T-helper 22 cell (primary cell): ENCODE results near the gene EIF3C.
"Not testable (repeated sequence)": the region's sequence is repeated elsewhere in the genome, so short reads cannot be mapped to it uniquely, and the experiment has no call there.

Source experiments
- DNase-seq: peaks from one replicate; pipeline ENCODE4 v3.0.0-alpha.2; 2020; ENCODE audit warnings: low read depth

EIF3C gene, protein sequence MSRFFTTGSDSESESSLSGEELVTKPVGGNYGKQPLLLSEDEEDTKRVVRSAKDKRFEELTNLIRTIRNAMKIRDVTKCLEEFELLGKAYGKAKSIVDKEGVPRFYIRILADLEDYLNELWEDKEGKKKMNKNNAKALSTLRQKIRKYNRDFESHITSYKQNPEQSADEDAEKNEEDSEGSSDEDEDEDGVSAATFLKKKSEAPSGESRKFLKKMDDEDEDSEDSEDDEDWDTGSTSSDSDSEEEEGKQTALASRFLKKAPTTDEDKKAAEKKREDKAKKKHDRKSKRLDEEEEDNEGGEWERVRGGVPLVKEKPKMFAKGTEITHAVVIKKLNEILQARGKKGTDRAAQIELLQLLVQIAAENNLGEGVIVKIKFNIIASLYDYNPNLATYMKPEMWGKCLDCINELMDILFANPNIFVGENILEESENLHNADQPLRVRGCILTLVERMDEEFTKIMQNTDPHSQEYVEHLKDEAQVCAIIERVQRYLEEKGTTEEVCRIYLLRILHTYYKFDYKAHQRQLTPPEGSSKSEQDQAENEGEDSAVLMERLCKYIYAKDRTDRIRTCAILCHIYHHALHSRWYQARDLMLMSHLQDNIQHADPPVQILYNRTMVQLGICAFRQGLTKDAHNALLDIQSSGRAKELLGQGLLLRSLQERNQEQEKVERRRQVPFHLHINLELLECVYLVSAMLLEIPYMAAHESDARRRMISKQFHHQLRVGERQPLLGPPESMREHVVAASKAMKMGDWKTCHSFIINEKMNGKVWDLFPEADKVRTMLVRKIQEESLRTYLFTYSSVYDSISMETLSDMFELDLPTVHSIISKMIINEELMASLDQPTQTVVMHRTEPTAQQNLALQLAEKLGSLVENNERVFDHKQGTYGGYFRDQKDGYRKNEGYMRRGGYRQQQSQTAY

DNA sequence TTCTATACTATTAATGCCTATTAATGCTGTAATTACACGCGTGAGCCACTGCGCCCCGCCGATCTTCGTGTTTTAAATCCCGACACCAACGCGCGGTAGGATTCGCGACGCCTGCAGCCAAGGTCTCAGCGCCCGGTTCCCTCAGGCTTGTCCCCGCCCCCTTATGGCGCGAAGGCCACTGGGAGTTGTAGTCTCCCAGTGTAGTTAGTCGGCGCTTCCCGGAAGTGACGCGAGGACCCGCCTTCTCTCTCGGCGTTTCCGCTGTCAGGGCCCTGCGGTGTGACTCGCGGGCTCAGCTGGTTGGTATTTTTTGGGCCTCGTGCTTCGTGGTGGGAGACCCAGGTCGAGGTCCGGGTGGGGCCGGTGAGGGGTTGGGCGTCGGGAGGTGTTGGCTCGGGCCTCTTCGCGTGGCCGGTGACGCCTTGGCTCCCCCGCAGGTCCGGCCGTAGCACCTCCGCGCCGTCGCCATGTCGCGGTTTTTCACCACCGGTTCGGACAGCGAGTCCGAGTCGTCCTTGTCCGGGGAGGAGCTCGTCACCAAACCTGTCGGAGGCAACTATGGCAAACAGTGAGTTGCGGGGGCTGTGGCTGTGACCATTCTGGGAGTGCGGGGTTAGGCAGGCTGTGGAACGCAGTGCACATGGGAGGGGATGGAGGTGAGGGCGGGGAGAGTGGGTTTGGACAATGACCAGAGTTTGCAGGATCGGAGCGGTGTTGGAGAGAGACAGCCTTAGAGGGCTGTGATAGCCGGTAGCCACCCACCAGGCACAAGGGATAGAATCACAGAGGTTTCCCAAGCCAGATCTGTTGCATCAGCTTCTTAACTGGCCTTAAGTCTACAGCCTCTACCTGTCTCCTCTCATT is at the start of gene EIF3C:
Gene EIF3C, plus strand, starts transcription at position 245 of the 864 bp plus-strand sequence. Its CDS starts 223 bp downstream, at position 468.
- DNase-seq, result not testable (repeated sequence)

DNA sequence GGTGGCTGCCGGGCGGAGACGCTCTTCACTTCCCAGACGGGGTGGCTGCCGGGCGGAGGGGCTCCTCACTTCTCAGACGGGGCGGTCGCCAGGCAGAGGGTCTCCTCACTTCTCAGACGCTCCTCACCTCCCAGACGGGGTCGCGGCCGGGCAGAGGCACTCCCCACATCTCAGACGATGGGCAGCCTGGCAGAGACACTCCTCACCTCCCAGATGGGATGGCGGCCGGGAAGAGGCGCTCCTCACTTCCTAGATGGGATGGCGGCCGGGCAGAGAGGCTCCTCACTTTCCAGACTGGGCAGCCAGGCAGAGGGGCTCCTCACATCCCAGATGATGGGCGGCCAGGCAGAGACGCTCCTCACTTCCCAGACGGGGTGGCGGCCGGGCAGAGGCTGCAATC is 45.0 kb upstream of the EIF3C start:
- DNase-seq, result not testable (repeated sequence)

- DNase-seq, result not testable (repeated sequence)
Observed at GRCh38 chr16:28667480-28667879, 43.8 kb upstream of the EIF3C start.

DNA sequence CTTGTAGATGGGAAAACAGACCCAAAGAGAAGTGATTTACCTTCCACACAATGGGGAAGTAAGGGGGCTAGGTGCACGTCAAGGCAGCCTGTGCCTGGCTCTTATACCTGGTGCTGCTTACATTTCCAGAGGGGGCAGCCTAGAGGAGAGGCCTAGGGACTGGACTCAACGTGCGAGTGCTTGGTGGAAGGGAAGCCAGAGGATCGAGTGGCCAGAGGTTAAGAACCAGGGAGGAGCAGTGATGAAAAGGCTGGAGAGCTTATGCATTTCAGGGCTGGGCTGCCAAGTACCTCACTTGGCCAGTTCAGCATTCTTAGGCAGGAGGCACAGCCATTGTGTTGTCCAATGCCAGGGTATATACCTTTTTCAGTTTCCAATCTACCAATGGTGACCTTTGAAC is 43.1 kb upstream of the EIF3C start:
- not testable (repeated sequence) for DNase-seq

- DNase-seq, result not testable (repeated sequence)
Observed at GRCh38 chr16:28688327-28688952, 22.8 kb upstream of the EIF3C start.

DNA sequence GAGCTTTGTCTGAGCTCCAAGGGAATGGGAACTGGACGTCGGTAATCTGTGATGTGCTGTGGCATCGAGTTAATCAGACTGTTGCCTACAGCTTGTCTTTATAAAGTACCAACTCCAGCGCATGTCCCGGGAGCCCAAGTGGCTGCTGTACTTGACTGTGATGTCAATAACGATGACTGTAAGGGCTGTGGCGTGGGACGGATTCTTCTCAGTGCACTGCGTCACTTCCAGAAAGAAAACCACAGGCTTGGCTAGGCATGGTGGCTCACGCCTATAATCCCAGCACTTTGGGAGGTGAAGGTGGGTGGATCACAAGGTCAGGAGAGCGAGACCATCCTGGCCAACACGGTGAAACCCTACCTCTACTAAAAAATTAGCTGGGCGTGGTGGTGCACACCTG is 21.8 kb upstream of the EIF3C start:
- not testable (repeated sequence) for DNase-seq

DNA sequence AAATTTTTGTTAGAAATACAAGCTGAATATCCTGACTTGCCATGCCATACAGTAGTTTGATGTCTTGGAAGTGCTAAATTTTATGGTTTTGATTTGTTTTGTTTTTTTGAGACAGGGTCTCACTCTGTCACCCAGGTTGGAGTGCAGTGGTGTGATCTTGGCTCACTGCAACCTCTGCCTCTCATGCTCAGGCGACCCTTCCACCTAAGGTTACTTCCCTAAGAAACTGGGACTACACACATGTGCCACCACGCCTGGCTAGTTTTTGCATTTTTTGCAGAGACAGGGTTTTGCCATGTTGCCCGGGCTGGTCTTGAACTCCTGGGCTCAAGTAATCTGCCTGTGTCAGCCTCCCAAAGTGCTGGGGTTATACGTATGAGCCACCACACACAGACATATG is 19.5 kb upstream of the EIF3C start:
- DNase-seq, result not testable (repeated sequence)

DNA sequence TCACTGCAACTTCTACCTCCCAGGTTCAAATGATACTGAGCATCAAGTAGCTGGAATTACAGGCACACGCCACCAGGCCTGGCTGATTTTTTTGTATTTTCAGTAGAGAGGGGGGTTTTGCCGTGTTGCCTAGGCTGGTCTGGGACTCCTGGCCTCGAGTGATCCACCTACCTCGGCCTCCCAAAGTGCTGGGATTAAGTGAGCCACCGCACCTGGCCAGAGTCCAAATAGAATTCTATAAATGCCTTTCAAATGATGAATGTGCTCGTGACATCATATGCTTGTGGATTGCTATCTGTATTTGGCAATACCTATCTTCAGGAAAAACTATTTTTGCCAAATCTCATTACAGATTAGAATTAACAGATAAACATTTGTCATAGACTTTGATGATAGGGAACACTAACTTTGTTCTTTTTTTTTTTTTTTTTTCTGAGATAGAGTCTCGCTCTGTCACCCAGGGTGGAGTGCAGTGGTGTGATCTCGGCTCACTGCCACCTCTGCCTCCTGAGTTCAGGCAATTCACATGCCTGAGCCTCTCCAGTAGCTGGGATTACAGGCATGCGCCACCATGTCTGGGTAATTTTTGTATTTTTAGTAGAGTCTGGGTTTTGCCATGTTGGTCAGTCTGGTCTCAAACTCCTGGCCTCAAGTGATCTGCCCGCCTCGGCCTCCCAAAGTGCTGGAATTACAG is 17.9 kb upstream of the EIF3C start:
- DNase-seq, result not testable (repeated sequence)

GRCh38 chr16:28699792-28700191 is 11.5 kb upstream of the EIF3C start:
- not testable (repeated sequence) for DNase-seq

DNA sequence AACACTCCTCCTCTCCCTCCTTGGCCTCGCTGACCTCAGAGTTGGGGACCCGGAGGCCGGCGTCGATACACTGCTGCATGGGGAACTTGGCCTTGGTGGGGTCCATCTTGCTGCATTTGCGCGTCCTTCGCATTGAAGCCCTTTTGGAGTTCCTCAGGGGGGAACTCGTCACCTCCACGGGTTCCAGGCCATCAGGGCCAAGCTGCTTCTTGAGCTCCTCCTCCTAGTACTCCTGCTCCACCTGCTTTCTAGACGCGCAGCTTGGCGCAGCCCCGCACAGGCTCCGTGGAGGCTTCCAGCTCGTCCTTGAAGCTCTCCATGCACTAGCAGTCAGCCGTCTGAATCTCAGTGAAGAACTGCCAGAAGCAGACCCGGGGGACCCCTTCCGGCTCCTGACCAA is 10.9 kb upstream of the EIF3C start:
- not testable (repeated sequence) for DNase-seq

- not testable (repeated sequence) for DNase-seq
Observed at GRCh38 chr16:28701384-28701783, 9.9 kb upstream of the EIF3C start.

DNA sequence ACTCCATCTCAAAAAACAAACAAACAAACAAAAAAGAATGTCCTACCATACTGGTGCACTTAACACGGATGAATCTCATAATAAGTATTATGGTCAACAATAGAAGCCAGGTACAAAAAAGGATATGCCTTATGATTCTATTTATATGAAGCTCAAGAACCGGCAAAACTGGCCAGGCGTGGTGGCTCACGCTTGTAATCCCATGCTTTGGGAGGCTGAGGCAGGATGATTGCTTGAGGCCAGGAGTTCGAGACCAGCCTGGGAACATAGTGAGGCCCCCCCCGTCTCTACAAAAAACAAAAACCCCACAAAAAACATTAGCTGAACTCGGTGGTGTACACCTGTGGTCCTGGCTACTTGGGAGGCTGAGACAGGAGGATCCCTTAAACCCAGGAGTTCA is 7.0 kb upstream of the EIF3C start:
- not testable (repeated sequence) for DNase-seq

- DNase-seq, result not testable (repeated sequence)
Observed at GRCh38 chr16:28722852-28723650, 11.8 kb downstream of the EIF3C start.

DNA sequence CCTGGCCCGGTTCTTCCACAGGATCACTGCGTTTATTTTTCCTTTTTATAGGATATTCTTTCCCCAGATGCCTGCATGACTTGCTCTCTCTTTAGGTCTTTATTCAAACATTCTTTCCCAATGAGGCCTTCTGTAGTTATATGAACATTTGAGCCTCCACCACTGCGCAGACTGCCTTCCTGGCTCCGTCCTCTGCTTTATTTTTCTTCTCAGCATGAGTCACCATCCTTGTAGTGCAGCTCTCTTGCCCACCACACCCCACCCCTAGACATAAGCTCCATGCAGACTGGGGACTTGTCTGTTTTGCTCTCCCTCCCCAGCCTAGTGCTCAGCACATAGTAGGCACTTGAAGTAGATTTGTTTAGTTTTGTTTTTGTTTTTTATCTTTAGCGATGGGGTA is 20.0 kb downstream of the EIF3C start:
- DNase-seq, result not testable (repeated sequence)

DNA sequence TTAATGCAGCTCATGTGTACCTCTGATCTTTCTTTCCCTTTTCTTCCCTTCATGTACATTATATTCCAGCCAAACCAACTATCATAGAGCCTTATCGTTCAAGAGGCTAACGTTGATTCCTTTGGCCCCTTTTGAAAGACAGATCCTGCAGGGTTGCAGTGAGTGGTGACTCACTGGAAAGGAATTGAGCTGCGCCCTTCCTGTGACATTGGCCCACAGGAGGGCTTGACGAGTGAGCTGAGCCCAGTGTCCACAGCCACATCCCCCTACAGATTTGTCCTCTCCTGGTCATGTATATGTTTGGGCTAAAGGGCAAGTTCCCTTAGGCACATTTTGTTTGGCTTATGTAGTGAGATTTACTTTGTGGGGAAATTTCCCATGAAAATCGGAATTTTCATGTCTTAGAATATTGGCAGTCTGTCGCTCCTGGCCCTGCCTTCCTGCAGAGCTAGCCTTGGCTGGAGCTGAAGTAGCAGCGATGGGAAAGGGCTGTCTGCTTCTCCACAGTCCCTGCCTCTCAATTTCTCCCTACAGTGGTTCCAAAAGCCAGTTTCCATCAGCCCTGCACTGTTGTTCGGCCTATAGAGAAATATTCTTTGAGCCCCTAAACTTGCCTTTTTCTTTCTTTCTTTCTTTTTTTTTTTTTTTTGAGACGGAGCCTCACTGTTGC is 21.3 kb downstream of the EIF3C start:
- not testable (repeated sequence) for DNase-seq

DNA sequence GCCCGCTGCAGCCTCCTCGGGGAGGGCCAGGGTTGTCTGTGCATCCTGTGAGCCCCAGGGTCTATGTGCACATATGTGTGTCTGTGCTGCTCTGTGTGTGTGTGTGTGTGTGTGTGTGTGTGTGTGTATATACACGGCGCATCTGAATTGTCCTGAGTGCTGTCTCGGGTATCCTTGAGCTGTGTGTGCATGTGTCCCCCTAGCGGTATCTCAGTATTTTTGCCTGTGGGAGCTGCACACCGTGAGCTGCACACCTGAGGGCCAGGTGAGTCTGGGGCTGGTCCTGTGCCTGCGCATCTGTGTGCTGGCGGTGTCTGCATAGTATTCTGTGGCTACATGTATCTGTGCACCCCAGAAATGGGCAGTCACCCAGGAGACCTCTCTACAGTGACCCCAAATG is 28.5 kb downstream of the EIF3C start:
- DNase-seq, result not testable (repeated sequence)

- not testable (repeated sequence) for DNase-seq
Observed at GRCh38 chr16:28740631-28741030, 29.4 kb downstream of the EIF3C start.

GRCh38 chr16:28741295-28741694 is 30.0 kb downstream of the EIF3C start:
- DNase-seq, result not testable (repeated sequence)
